ENCODE measurements around the gene EDEM3. TPM values are rescaled to one million over a fixed set of nuclear protein-coding genes. Genes with fewer than 3 reads are reported as not detected.
A peak's percentile ranks its signal among the peaks of the same experiment; 100 is the strongest.
"Not testable (repeated sequence)": the region's sequence is repeated elsewhere in the genome, so short reads cannot be mapped to it uniquely, and the experiment has no call there.

Gene EDEM3
- total and polyA plus RNA-seq, 5 experiments from 2014 or later: 8.8 to 43.0 (median 14.1) TPM

DNA sequence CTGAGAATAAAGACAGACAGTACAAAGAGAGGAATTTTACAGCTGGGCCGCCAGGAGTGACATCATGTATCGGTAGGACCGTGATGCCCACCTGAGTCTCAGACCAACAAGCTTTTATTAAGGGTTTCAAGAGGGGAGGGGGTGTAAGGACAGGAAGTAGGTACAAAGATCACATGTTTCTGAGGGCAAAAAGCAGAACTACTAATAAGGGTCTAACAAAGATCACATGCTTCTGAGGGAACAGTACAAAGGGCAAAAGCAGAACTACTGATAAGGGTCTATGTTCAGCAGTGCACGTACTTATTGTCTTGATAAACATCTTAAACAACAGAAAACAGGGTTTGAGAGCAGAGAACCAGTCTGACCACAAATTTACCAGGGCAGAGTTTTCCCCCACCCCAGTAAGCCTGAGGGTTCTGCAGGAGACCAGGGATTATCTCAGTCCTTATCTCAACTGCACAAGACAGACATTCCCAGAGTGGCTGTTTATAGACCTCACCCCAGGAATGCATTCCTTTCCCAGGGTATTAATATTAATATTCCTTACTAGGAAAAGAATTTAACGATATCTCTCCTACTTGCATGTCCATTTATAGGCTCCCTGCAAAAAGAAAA, 73.9 kb downstream of the EDEM3 start:
- ATAC-seq, H3K4me3 Mint-ChIP-seq, H3K27ac Mint-ChIP-seq, H3K4me1 Mint-ChIP-seq, DNase-seq, H3K27me3 Mint-ChIP-seq, POLR2A ChIA-PET: not testable (repeated sequence)
- Mint-ChIP-seq H3K9me3 (peaks cover 6 to 26% (median 21%) of the 10 kb centered on the region in 9 donors), H3K36me3 (peaks cover 0 to 17% (median 5%) of the 10 kb centered on the region in 3 donors)

DNA sequence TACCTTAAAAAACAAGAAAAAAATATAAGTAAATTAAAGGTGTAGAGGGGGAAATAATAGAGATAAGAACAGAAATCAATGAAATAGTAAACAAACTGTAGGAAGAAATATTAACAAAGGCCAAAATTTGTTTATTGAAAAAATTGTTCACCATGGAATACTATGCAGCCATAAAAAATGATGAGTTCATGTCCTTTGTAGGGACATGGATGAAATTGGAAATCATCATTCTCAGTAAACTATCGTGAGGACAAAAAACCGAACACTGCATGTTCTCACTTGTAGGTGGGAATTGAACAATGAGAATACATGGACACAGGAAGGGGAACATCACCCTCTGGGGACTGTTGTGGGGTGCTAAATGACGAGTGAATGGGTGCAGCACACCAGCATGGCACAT, 75.2 kb downstream of the EDEM3 start:
- H3K4me3 Mint-ChIP-seq: not testable (repeated sequence)

DNA sequence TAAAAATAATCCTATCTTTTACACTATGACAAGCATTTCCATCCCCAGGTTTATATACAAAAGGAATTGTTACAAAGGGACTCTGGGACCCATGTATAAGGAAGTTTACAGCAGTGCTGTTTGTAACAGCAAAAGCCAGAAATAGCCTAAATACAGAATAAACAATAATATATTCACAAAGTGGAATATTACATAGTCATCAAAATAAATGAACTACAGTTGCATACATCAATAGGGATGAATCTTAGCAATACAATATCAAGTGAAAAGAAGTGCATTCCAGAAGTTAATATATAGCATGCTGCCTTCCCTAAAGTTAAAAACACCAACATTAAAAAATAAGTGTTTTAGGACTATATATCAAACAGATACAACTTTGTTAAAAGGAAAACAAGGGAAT, 77.3 kb downstream of the EDEM3 start:
- Mint-ChIP-seq H3K4me3 (no peak overlapping the region), H3K9me3 (peaks cover 7 to 26% (median 20%) of the 10 kb centered on the region in 9 donors), H3K36me3 (peaks cover 0 to 17% (median 6%) of the 10 kb centered on the region in 3 donors), H3K4me1 (no peaks in the 10 kb centered on the region), H3K27ac (no peak overlapping the region), H3K27me3 (peaks cover 9 to 20% (median 15%) of the 10 kb centered on the region in 5 donors)
- ATAC-seq: no peak
- POLR2A ChIA-PET: no interaction called here
- DNase-seq: no peak

More for the DNA sequence above, 75.2 kb downstream of the EDEM3 start:
- H3K4me1 Mint-ChIP-seq, POLR2A ChIA-PET, H3K27ac Mint-ChIP-seq, DNase-seq, H3K27me3 Mint-ChIP-seq, ATAC-seq: not testable (repeated sequence)
- peaks cover 7 to 26% (median 22%) of the 10 kb centered on the region in 9 donors for H3K9me3 Mint-ChIP-seq
- peaks cover 0 to 17% (median 6%) of the 10 kb centered on the region in 3 donors for H3K36me3 Mint-ChIP-seq

DNA sequence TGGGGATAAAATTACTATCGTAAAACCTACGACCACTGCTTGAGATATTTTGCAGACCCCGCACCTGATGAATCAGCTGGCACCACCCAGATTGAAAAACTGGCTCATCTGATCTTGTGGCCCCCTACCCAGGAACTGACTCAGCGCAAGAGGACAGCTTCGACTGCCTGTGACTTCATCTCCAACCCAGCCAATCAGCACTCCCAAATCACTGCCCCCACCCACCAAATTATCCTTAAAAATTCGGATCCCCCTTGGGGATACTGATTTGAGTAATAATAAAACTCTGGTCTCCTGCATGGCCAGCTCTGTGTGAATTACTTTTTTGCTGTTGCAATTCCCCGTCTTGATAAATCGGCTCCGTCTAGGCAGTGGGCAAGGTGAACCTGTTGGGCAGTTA, 81.4 kb downstream of the EDEM3 start:
- Mint-ChIP-seq H3K4me1 (no peaks in the 10 kb centered on the region), H3K36me3 (peaks cover 0 to 3% (median 0%) of the 10 kb centered on the region in 3 donors), H3K9me3 (peaks cover 0 to 5% (median 0%) of the 10 kb centered on the region in 9 donors), H3K27ac (peak overlapping the region in 1 of 10 donors; percentile 24), H3K27me3 (peaks cover 16 to 27% (median 19%) of the 10 kb centered on the region in 5 donors), H3K4me3 (no peak overlapping the region)
- POLR2A ChIA-PET: no interaction called here
- DNase-seq (no peak), ATAC-seq (no peak)

DNA sequence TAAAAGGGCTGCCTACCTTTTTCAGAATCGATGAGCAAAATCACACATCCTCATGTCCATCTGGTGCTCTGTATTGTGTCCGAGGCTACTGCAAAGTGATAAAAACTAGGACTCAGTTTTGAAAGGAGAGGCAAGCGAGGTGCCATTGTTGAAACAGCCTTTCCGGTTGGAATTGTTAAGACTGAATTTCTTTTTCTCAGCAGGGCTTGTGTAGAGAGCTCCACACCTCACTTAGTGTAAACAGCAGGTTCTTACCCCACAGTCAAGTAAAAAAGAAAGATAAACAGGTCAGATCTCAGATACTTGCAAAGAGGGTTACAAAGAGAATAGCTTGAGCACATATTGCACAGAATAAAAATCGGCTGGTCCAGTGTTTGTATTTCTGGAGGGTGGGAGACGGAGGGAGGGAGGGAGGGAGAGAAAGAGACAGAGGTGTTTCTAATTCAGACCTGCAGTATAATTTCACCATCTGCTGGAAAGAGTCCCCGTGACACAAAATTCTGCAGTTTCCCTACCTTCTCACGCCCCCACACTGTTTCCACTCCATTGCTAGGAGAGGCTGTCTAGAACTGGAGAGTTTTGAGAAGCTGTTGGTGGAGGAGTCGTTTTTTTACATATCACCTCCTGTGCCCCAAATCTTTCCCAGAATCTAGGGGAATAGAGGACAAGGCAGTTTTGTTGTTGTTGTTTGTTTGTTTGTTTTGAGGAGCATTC, 82.5 kb downstream of the EDEM3 start:
- peaks cover 0 to 3% (median 0%) of the 10 kb centered on the region in 3 donors for H3K36me3 Mint-ChIP-seq
- H3K9me3 Mint-ChIP-seq: peaks cover 0 to 5% (median 0%) of the 10 kb centered on the region in 9 donors
- H3K27ac Mint-ChIP-seq: no peak overlapping the region
- H3K4me1 Mint-ChIP-seq: no peaks in the 10 kb centered on the region
- H3K27me3 Mint-ChIP-seq: peaks cover 16 to 27% (median 19%) of the 10 kb centered on the region in 5 donors
- ATAC-seq (no peak), DNase-seq (no peak)
- H3K4me3 Mint-ChIP-seq: no peak overlapping the region
- POLR2A ChIA-PET: no interaction called here

DNA sequence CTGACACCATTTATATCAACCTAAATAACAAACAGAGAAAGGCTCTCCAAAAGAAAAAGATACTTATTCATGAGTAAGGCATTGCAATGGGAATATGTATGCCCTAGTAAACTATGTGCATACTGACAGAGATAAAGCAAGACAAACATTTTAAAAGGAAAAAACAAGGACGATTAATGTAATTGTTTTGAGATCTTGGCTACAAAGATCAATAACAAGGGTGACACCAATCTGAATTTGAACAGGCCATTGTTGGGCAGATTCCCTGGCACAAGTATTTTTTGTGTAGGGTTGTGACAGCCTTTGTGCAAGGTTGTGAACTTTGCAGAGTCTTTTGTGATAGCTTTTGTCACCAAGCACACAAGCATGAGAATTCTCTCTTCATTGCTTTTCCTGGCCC, 85.3 kb downstream of the EDEM3 start:
- H3K27ac Mint-ChIP-seq: no peak overlapping the region
- no peaks in the 10 kb centered on the region for H3K9me3 Mint-ChIP-seq
- ATAC-seq: no peak
- H3K4me3 Mint-ChIP-seq: no peak overlapping the region
- POLR2A ChIA-PET: no interaction called here
- no peak for DNase-seq
- no peaks in the 10 kb centered on the region for H3K36me3 Mint-ChIP-seq
- peaks cover 0 to under 1% (median 0%) of the 10 kb centered on the region in 4 donors for H3K4me1 Mint-ChIP-seq
- peaks cover 10 to 43% (median 22%) of the 10 kb centered on the region in 5 donors for H3K27me3 Mint-ChIP-seq

DNA sequence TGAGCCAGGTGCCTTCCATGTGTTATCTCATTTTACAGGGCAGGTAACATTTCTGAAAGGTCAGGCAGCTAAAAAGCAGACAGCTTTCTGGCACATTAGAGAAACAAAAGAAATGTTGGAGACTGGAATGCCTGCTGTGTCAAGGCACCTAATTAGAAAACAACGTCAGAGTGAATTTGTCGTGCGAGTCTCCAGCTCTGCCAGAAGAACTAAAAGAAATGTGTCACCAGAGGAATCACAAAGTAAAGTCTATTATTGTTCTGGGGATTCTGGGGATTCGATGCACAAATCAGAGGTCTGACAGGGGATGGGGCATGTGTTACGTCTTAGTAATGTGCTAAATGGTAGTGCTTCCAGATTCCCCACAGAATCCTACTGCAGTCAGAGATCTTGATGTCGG, 89.3 kb downstream of the EDEM3 start:
- POLR2A ChIA-PET: no interaction called here
- no peak overlapping the region for H3K27ac Mint-ChIP-seq
- no peak for ATAC-seq
- H3K9me3 Mint-ChIP-seq: no peaks in the 10 kb centered on the region
- DNase-seq: no peak
- peaks cover 0 to 28% (median 18%) of the 10 kb centered on the region in 5 donors for H3K27me3 Mint-ChIP-seq
- H3K4me3 Mint-ChIP-seq: no peak overlapping the region
- no peaks in the 10 kb centered on the region for H3K36me3 Mint-ChIP-seq
- peaks cover 0 to 6% (median 4%) of the 10 kb centered on the region in 4 donors for H3K4me1 Mint-ChIP-seq

DNA sequence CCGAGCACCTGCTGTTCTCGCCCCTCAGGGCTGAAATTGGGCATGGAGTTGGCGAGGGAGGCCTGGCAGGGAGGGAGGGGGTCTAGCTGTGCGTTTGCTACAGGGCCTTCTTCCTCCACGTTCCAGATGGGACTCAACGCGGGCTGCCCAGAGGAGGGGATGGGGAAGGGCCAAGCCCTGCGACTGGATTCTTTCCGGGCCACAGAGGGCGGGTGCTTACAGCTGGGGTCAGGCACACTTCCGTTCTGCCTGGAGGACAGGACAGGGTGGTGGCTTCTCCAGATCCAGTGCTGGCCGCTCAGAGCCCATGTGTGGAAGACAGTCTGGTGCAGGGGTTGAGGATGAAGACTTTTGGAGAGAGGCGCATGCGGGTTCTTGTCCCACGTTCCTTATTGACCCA, 90.0 kb downstream of the EDEM3 start:
- no peak overlapping the region for H3K27ac Mint-ChIP-seq
- no peaks in the 10 kb centered on the region for H3K9me3 Mint-ChIP-seq
- no peak overlapping the region for H3K4me3 Mint-ChIP-seq
- H3K36me3 Mint-ChIP-seq: no peaks in the 10 kb centered on the region
- ATAC-seq (no peak), DNase-seq (no peak)
- peaks cover 0 to 6% (median 4%) of the 10 kb centered on the region in 4 donors for H3K4me1 Mint-ChIP-seq
- POLR2A ChIA-PET: no interaction called here
- H3K27me3 Mint-ChIP-seq: peaks cover 0 to 28% (median 18%) of the 10 kb centered on the region in 5 donors

DNA sequence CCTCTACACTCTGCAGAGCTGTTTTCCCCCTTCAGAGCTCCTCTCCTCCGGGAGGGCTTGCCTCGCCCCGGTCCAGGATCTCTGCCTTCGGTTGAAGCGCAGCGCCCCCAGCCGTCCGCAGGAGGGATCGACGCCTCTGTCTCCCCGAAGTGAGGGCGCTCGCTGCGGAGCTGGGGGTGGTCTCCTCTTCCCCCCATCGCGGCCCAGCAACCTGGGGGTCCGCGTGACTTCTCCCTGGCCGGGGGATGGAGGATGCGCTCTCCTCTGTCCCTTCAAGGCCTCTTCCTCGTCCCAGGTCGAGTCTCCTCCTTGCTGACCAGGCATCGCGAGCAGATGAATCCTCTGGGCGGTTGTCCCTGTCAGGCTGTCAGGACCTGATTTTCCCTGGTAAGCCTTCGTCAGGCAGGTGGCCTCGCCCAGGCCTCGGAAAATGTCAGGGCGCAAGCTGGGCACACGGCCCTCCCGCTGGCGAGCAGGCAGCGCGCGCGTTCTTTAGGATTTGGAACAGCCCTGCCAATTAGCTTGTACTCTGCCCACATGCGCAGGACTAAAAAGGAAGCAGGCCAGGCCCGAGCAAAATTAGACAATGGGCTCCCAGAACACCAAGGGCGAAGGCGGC, 90.5 kb downstream of the EDEM3 start:
- Mint-ChIP-seq H3K27me3 (peaks cover 0 to 28% (median 18%) of the 10 kb centered on the region in 5 donors), H3K4me3 (peak overlapping the region in 1 of 10 donors; percentile 40), H3K4me1 (peaks cover 0 to 6% (median 4%) of the 10 kb centered on the region in 4 donors), H3K9me3 (no peaks in the 10 kb centered on the region), H3K27ac (peak overlapping the region in 2 of 10 donors; percentile 3 to 57), H3K36me3 (no peaks in the 10 kb centered on the region)
- peak in 4 of 10 donors; percentile 2 to 21 (median 16) for DNase-seq
- POLR2A ChIA-PET: no interaction called here
- no peak for ATAC-seq

DNA sequence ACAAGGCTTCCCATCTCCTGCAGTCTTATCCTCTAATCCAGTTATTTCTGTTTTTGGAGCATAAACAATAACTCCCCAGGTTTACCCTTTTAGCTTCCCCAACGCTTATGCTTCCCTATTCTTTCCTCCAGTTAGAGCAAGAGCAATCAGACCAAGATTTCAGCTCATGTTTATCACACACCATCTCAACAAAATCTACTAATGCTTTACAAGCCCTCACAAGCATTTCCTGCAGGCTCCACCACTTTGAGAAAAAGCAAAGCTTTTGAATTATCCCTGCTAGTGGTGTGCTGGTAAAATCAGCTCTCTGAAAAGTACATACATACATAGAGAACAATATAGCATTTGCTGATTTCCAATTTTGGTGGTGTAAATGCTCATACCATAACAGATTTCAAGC, 92.9 kb downstream of the EDEM3 start:
- Mint-ChIP-seq H3K27ac (no peak overlapping the region), H3K9me3 (no peaks in the 10 kb centered on the region), H3K36me3 (no peaks in the 10 kb centered on the region), H3K4me1 (peaks cover 0 to 6% (median 4%) of the 10 kb centered on the region in 4 donors), H3K27me3 (peaks cover 0 to 28% (median 18%) of the 10 kb centered on the region in 5 donors), H3K4me3 (no peak overlapping the region)
- POLR2A ChIA-PET: no interaction called here
- no peak for ATAC-seq
- no peak for DNase-seq

DNA sequence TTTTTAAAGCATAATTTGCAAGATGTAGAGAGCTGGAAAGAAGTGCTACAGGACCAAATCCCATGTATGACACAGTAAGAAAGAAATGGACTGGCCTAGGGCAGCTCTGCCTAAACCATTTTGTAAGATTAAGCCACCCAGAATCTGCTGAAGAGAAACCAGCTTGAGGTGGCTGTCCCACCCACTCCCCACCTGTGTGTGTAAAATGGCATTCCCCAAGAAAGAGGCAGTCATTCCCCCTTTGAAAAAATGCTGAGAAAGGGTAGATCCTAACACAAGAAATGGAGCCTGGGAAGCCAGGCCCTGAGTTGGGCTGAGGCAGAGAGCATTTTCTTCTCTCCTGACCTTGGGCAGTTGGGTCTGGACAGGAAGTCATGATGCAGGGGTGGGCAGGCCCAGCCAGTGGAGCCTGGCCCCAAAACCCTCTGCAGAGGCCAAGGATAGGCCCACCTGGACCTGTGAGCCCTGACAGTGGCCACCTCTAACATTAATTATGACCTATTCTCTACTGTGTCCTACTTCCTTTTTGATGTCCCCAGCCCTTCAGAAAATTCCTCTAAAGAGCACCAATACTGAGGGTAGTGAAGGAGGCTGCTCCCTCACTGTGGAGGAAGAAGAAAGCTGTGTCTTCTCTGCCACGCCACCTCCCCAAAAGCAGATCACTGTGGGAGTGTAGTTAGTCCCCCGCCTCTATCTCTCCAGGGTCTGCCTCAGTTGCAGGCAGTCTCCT, 94.0 kb downstream of the EDEM3 start:
- ATAC-seq (no peak), DNase-seq (no peak)
- POLR2A ChIA-PET: no interaction called here

DNA sequence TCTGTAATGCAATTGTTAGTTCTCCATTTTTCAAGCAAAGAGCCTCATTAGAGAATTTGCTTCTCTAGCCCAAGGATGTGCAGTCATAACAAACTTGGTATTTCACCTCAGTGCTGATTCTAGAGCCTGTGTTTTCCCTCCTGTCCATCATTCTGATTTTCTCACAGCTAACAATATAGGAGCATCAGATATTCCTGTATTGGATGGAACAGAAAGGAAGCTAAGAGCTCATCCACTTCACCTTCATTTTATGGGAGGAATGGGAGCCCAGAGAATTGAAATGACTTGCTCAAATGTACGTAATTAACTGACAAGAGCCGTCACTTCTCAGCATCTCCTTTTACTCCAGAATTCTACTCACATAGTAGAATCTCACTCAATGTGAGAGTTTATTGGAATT, 96.6 kb downstream of the EDEM3 start:
- Mint-ChIP-seq H3K36me3 (no peaks in the 10 kb centered on the region), H3K4me3 (no peak overlapping the region), H3K27ac (no peak overlapping the region), H3K9me3 (no peaks in the 10 kb centered on the region), H3K4me1 (no peaks in the 10 kb centered on the region), H3K27me3 (peaks cover 0 to 4% (median 1%) of the 10 kb centered on the region in 5 donors)
- no peak for ATAC-seq
- POLR2A ChIA-PET: no interaction called here
- DNase-seq: no peak

More for the DNA sequence above, 94.0 kb downstream of the EDEM3 start:
- Mint-ChIP-seq H3K36me3 (no peaks in the 10 kb centered on the region), H3K4me3 (no peak overlapping the region), H3K4me1 (peaks cover 0 to 6% (median 4%) of the 10 kb centered on the region in 4 donors), H3K9me3 (no peaks in the 10 kb centered on the region), H3K27ac (no peak overlapping the region), H3K27me3 (peaks cover 0 to 22% (median 18%) of the 10 kb centered on the region in 5 donors)
